BE2C (cell line): Measurements from ENCODE around the gene KRT84.

ENCODE experiments used
- DNase-seq: peaks from one replicate; pipeline ENCODE4 v3.0.0-alpha.2; 2020
- H3K27me3 ChIP-seq: fragments of 250-450 bp; sonication (Bioruptor Pico); 2 replicates; pipeline ENCODE4 v1.5.1; 2020; ENCODE audit warnings: mild to moderate bottlenecking
- H3K36me3 ChIP-seq: fragments of 250-450 bp; sonication (Bioruptor Pico); 2 replicates; pipeline ENCODE4 v1.5.1; 2020; ENCODE audit warnings: mild to moderate bottlenecking
- H3K4me1 ChIP-seq: fragments of 250-450 bp; sonication (Bioruptor Pico); 2 replicates; pipeline ENCODE4 v1.5.1; 2020
- H3K4me3 ChIP-seq: 2 replicates; pipeline ENCODE4 v1.5.1; 2011; ENCODE audit warnings: low read depth, low read length
- H3K9me3 ChIP-seq: fragments of 250-450 bp; sonication (Bioruptor Pico); 2 replicates; pipeline ENCODE4 v1.5.1; 2020
- TF ChIP-seq, protein P1 (sequence below): IDR thresholded peaks from 2 replicates; pipeline ENCODE4 v1.5.1; 2012; ENCODE audit warnings: mild to moderate bottlenecking, low read depth, low read length

The KRT84 gene

DNA sequence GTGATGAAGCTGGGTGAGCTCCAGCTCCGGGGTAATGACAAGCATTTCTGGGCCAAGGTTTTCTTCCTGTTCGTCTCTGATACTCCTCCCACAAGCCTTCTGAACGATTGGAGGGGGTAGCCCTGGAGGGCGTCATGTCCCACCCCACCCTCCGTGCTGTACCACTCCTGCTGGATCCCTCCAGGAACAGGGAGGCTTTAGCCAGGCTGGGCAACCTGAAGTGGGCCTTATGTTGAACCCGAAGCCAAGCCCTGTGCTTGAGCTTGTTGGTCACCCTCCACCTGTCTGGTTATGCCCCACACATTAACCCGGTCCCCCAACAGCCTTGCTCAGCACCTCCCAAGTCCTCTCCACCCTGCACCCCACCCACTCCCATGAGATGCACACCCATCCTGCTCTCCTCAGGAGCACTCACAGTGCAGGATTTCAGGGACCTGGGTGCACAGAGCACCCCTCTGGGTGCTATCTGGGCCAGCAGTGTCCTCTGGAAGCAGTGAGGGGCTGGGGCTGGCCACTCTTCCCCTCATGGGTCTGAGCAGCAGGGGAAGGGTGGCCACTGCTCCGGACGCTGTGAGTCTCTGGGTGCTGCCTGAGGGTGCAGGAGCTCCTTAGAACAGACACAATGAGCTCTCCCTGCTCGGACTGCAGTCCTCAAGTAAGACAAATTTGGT lies 57.5 kb downstream of the KRT84 start:
- TF ChIP-seq, protein P1, sequence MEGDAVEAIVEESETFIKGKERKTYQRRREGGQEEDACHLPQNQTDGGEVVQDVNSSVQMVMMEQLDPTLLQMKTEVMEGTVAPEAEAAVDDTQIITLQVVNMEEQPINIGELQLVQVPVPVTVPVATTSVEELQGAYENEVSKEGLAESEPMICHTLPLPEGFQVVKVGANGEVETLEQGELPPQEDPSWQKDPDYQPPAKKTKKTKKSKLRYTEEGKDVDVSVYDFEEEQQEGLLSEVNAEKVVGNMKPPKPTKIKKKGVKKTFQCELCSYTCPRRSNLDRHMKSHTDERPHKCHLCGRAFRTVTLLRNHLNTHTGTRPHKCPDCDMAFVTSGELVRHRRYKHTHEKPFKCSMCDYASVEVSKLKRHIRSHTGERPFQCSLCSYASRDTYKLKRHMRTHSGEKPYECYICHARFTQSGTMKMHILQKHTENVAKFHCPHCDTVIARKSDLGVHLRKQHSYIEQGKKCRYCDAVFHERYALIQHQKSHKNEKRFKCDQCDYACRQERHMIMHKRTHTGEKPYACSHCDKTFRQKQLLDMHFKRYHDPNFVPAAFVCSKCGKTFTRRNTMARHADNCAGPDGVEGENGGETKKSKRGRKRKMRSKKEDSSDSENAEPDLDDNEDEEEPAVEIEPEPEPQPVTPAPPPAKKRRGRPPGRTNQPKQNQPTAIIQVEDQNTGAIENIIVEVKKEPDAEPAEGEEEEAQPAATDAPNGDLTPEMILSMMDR: no peak
- H3K36me3 ChIP-seq: no peaks in the 10 kb centered on the region
- no peak for DNase-seq

More for the DNA sequence above, 57.5 kb downstream of the KRT84 start:
- peaks cover 13% of the 10 kb centered on the region for H3K27me3 ChIP-seq
- no peaks in the 10 kb centered on the region for H3K9me3 ChIP-seq
- no peaks in the 10 kb centered on the region for H3K4me1 ChIP-seq
- no peak overlapping the region for H3K4me3 ChIP-seq
